ELF-1 (cell line): ENCODE data around the gene GDF3.
A peak's percentile ranks its signal among the peaks of the same experiment; 100 is the strongest.

Experiments used
- DNase-seq: peaks from one replicate; pipeline ENCODE4 v3.0.0-alpha.2; 2016; ENCODE audit warnings: low read depth, low spot score

Gene GDF3

GRCh38 chr12:7667125-7667524, 28.4 kb downstream of the GDF3 start:
- DNase-seq, result peak; percentile 36

DNA sequence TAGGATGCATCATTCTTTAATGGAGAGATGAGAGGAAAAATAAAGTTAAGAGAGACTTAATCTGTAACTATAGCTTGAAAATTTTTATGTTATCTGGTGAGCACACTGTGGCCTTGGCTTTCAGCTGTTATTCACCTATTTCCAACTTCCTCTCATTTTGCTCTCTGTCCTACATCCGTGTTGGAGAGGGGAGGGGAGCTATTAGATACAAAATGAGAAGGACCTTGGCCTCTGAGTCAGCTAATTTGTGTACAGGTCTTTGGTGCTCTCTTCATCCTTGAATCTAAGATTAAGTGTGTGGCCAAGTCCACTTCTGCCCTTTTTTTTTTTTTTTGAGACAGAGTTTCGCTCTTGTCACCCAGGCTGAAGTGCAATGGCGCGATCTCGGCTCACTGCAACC, 29.0 kb downstream of the GDF3 start:
- DNase-seq, result no peak

DNA sequence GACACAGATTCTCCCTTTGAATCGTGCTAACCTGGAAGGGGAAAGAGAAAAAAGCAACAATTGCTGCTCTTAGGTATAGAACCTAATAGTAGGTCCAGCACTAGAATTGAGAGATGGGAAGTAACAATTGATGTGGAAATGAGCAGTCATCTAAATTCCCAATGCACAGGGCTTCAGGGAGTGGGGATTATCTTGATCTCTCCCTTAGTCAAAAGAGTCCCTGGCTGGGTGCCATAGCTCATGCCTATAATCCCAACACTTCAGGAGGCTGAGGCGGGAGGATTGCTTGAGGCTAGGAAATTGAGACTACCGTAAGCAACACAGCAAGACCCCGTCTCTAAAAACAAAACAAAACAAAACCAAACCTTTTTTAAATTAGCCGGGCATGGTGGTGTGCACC, 33.8 kb downstream of the GDF3 start:
- DNase-seq, result no peak

DNA sequence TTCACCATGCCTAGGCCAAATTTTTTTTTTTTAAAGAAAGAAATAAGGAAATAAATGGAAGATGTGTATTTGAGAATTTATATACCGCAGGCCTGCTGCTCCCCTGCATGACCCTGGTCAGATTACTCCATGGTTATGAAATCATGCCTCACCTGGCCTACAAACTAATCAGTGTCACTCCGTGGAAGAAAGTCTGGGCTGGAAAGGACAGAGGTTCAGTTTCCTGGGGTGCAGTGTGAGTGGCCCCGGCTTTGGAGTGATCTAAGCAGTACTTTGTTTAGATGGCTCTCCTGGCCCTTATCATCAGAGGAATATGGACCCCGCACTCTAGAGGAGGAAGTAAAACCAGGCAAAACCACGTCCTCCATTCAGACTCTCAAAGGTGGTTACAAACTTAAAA, 39.5 kb downstream of the GDF3 start:
- DNase-seq, result no peak

DNA sequence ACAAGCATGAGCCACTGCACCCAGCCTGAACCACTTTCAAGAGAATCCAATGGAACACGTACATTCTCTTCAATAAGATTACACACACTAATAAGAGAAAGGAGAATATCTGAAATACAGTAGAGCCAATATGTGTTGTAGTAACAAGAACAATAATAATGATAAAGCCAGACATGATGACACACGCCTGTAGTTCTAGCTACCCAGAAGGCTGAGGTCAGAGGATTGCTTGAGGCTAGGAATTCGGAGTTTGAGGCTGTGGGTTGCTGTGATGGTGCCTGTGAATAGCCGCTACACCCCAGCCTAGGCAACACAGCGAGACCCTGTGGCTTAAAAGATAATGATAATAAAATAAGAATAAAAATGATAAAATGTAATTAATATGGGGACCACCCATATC, 45.5 kb downstream of the GDF3 start:
- no peak for DNase-seq

GRCh38 chr12:7647071-7647470, 48.5 kb downstream of the GDF3 start:
- DNase-seq, result no peak

- DNase-seq, result peak; percentile 50
These were observed 49.4 kb downstream of the GDF3 start for GRCh38 chr12:7646178-7646475.

DNA sequence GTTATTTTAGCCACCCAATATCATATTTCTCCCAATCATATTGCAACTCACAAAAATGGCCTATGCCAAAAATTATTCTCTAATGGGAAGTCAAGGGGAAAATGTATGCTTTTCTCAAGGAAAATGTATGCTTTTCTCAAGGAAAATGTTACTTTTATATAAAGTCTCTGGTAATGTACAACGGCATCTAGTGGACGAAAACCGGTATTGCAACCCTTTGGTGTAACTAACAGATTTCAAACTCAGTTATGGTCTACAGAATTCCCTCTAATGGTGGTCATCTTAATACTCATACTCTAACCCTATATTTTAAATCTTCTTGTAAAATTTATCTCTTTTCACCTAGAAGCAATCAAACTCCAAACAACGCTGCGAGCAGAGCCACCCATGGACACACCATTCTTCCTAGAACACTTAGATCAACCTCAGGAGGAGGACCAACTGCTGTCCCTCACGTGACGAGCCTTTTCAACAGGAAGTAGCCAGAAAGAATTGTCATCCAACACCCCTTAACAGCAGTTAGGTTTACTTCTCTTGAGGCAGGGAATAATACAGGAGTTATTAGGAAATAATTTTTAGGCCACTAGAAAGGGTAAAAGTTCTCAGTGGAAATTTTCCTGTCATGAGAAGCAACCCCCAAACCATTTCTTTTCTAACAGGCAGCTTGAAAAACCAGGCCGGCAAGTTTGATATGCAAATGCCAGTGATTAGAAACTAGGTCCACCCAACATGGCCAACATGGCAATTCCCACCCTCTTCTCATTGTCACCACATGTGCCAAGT, 50.0 kb downstream of the GDF3 start:
- DNase-seq, result peak; percentile 63

DNA sequence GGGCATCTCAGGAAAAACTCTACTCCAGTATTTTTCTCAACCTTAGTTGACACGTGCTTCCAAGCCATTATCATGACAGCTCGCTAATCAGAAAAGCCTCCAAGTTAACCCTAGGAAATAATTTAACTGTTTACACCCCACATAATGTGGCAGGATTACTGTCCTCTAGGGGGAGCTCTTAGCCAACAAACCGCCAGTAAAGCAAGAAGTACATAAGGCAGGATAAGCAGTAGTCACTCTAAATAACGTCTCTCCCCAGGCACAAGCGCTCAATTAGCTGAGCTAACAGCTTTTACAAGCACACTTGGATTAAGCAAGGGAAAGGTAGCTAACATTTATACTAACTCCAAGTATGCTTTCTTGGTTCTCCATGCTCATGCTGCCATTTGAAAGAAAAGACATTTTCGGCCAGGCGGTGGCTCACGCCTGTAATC, 52.7 kb downstream of the GDF3 start:
- peak; percentile 61 for DNase-seq

DNA sequence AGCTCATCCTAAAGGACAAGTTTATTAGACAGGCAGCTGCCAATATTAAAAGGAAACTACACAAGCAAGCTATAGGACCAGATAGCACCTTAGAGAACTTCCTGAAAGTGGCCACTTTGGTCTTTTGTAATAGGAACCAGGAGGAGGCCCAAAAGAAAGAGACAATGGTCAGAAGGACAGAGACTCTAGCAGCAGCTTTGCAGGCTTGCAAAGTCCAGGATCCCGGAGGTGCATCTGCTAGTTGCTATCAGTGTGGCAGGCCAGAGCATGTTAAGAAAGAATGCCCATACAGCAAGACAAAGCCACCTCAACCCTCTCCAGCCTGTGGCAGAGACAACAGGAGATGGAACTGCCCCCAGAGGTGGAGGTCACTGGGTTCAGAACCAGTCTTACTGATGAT, 53.3 kb downstream of the GDF3 start:
- peak; percentile 25 for DNase-seq

DNA sequence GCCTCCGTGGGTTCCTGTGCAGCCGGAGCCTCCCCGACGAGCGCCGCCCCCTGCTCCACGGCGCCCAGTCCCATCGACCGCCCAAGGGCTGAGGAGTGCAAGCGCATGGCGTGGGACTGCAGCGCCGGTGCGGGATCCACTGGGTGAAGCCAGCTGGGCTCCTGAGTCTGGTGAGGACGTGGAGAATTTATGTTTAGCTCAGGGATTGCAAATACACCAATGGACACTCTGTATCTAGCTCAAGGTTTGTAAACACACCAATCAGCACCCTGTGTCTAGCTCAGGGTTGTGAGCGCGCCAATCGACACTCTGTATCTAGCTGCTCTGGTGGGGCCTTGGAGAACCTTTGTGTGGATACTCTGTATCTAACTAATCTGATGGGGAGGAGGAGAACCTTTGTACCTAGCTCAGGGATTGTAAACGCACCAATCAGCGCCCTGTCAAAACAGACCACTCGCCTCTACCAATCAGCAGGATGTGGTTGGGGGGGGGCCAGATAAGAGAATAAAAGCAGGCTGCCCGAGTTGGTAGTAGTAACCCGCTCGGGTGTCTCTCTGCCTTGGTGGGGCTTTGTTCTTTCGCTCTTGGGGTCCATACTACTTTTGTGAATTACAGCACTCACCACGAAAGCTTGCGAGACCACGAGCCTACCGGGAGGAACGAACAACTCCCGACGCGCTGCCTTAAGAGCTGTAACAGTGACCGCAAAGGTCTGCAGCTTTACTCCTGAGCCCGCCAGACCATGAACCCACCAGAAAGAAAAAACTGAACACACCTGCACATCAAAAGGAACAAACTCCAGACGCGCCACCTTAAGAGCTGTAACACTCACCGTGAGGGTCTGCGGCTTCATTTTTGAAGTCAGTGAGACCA, 55.2 kb downstream of the GDF3 start:
- DNase-seq, result peak; percentile 56
